GM20431 (cell line): ENCODE measurements around the gene PLRG1.

ENCODE experiments used
- in situ Hi-C: fragments of 300-500 bp; cut with MseI, MboI; formaldehyde crosslinking; loops from one replicate; pipeline ENCODE4 v1.15.0; 2020; ENCODE audit warnings: low sequenced_read_pairs; ENCODE audit not compliant: unreplicated experiment

Gene PLRG1

GRCh38 chr4:154485127-154485773 lies 65.0 kb downstream of the PLRG1 start:
- in situ Hi-C loops: no loop called here
